Trophoblast cell (in vitro differentiated cells and primary cell): ENCODE measurements around the gene RCAN2.

Experiments used
- DNase-seq, 2 donors: peaks; one replicate each; pipeline ENCODE4 v3.0.0-alpha.2; 2016
- H2AFZ ChIP-seq: 2 replicates; pipeline ENCODE4 v1.6.1; 2013; ENCODE audit warnings: low read length, moderate library complexity, mild to moderate bottlenecking; ENCODE audit not compliant: insufficient read depth, poor library complexity
- H2AK5ac ChIP-seq: 2 replicates; pipeline ENCODE4 v1.6.1; 2013; ENCODE audit warnings: mild to moderate bottlenecking, low read length
- H2BK120ac ChIP-seq: 2 replicates; pipeline ENCODE4 v1.6.1; 2013; ENCODE audit warnings: low read length, mild to moderate bottlenecking, moderate library complexity; ENCODE audit not compliant: insufficient read depth, poor library complexity
- H2BK12ac ChIP-seq: 2 replicates; pipeline ENCODE4 v1.6.1; 2013; ENCODE audit warnings: mild to moderate bottlenecking, low read length, moderate library complexity
- H2BK5ac ChIP-seq: 2 replicates; pipeline ENCODE4 v1.6.1; 2013; ENCODE audit warnings: low read length, low read depth, moderate library complexity, mild to moderate bottlenecking; ENCODE audit not compliant: poor library complexity
- H3K14ac ChIP-seq: 2 replicates; pipeline ENCODE4 v1.6.1; 2013; ENCODE audit warnings: mild to moderate bottlenecking, low read length
- H3K18ac ChIP-seq: 2 replicates; pipeline ENCODE4 v1.6.1; 2013; ENCODE audit warnings: mild to moderate bottlenecking, low read length
- H3K23ac ChIP-seq: 2 replicates; pipeline ENCODE4 v1.6.1; 2013; ENCODE audit warnings: low read length
- H3K27ac ChIP-seq: 2 replicates; pipeline ENCODE4 v1.5.1; 2013; ENCODE audit warnings: low read depth, mild to moderate bottlenecking, inconsistent platforms, low read length, moderate library complexity
- H3K27me3 ChIP-seq: 2 replicates; pipeline ENCODE4 v1.6.1; 2013; ENCODE audit warnings: inconsistent platforms, mild to moderate bottlenecking, low read length, moderate library complexity; ENCODE audit not compliant: insufficient read depth
- H3K36me3 ChIP-seq, 2 experiments: 1 replicate in 1 of 2; 2 replicates in 1 of 2; pipeline ENCODE4 v1.6.1; 2013; ENCODE audit warnings: low read length in 2 of 2, mild to moderate bottlenecking in 2 of 2, moderate library complexity in 1 of 2; ENCODE audit not compliant: insufficient read depth in 2 of 2, control insufficient read depth in 1 of 2
- H3K4ac ChIP-seq: 2 replicates; pipeline ENCODE4 v1.6.1; 2013; ENCODE audit warnings: low read depth, mild to moderate bottlenecking, low read length, moderate library complexity
- H3K4me1 ChIP-seq, 2 experiments: 1 replicate in 1 of 2; 2 replicates in 1 of 2; pipeline ENCODE4 v1.6.1; 2013; ENCODE audit warnings: low read length in 2 of 2, mild to moderate bottlenecking in 2 of 2, moderate library complexity in 1 of 2; ENCODE audit not compliant: insufficient read depth in 2 of 2, control insufficient read depth in 1 of 2
- H3K4me2 ChIP-seq: 2 replicates; pipeline ENCODE4 v1.6.1; 2013; ENCODE audit warnings: inconsistent platforms, mild to moderate bottlenecking, low read length, moderate library complexity
- H3K4me3 ChIP-seq: 2 replicates; pipeline ENCODE4 v1.5.1; 2013; ENCODE audit warnings: mild to moderate bottlenecking, low read depth, low read length, inconsistent platforms
- H3K79me1 ChIP-seq: one replicate; pipeline ENCODE4 v1.6.1; 2013; ENCODE audit warnings: low read length
- H3K79me2 ChIP-seq: 2 replicates; pipeline ENCODE4 v1.6.1; 2013; ENCODE audit warnings: low read length, mild to moderate bottlenecking; ENCODE audit not compliant: control insufficient read depth, insufficient read depth, poor library complexity
- H3K9ac ChIP-seq: 2 replicates; pipeline ENCODE4 v1.6.1; 2013; ENCODE audit warnings: mild to moderate bottlenecking, low read length
- H3K9me3 ChIP-seq: 2 replicates; pipeline ENCODE4 v1.6.1; 2013; ENCODE audit warnings: low read depth, mild to moderate bottlenecking, control low read depth, inconsistent platforms, low read length; ENCODE audit not compliant: insufficient read depth
- H4K12ac ChIP-seq: 2 replicates; pipeline ENCODE4 v1.6.1; 2013; ENCODE audit warnings: low read depth, mild to moderate bottlenecking, low read length, moderate library complexity
- H4K8ac ChIP-seq: 2 replicates; pipeline ENCODE4 v1.6.1; 2013; ENCODE audit warnings: low read depth, mild to moderate bottlenecking, low read length, moderate library complexity
- H4K91ac ChIP-seq: one replicate; pipeline ENCODE4 v1.6.1; 2013; ENCODE audit warnings: low read depth, mild to moderate bottlenecking, low read length, moderate library complexity
- WGBS: extraction: QIAGEN DNeasy Blood & Tissue Kit; methylation state at CpG from one replicate; pipeline ENCODE4 v1.1.7; 2013; ENCODE audit warnings: missing lambda C conversion rate; ENCODE audit not compliant: insufficient read length, insufficient coverage; ENCODE audit errors: extremely low coverage; 5-methylcytosine and 5-hydroxymethylcytosine counted together

The RCAN2 gene

GRCh38 chr6:46323312-46323965 lies 167.8 kb downstream of the RCAN2 start:
- no peak overlapping the region for H2AFZ ChIP-seq
- no peak overlapping the region for H2BK12ac ChIP-seq
- H3K4me2 ChIP-seq = no peak overlapping the region
- no peaks in the 10 kb centered on the region for H3K79me2 ChIP-seq
- H3K36me3 ChIP-seq = no peaks in the 10 kb centered on the region
- H3K9ac ChIP-seq = no peak overlapping the region
- H3K4me3 ChIP-seq = no peak overlapping the region
- no peaks in the 10 kb centered on the region for H3K79me1 ChIP-seq
- H3K14ac ChIP-seq = no peak overlapping the region
- no peak overlapping the region for H2AK5ac ChIP-seq
- no peak overlapping the region for H3K27ac ChIP-seq
- H3K9me3 ChIP-seq = no peaks in the 10 kb centered on the region
- H4K12ac ChIP-seq = no peak overlapping the region
- H3K23ac ChIP-seq = no peak overlapping the region
- no peak for DNase-seq
- H3K27me3 ChIP-seq = no peaks in the 10 kb centered on the region
- no peak overlapping the region for H4K91ac ChIP-seq
- H3K18ac ChIP-seq = no peak overlapping the region
- no peak overlapping the region for H2BK120ac ChIP-seq
- H3K4me1 ChIP-seq = peaks cover 2 to 6% of the 10 kb centered on the region in 2 experiments
- H2BK5ac ChIP-seq = no peak overlapping the region
- no peak overlapping the region for H3K4ac ChIP-seq
- H4K8ac ChIP-seq = no peak overlapping the region
- WGBS = no CpG with 5 or more reads among the region's 4 CpGs

GRCh38 chr6:46320505-46320904 lies 170.7 kb downstream of the RCAN2 start:
- Histone ChIP-seq H2BK120ac (no peak overlapping the region), H3K14ac (no peak overlapping the region), H3K27ac (no peak overlapping the region), H3K79me2 (no peaks in the 10 kb centered on the region), H3K18ac (no peak overlapping the region), H2AK5ac (no peak overlapping the region), H3K9ac (no peak overlapping the region), H3K4me2 (no peak overlapping the region), H4K12ac (no peak overlapping the region), H2BK5ac (no peak overlapping the region), H3K4me1 (peaks cover 0 to under 1% of the 10 kb centered on the region in 2 experiments), H4K8ac (no peak overlapping the region), H3K4me3 (no peak overlapping the region), H3K79me1 (no peaks in the 10 kb centered on the region), H3K36me3 (no peaks in the 10 kb centered on the region), H2AFZ (no peak overlapping the region), H3K9me3 (no peaks in the 10 kb centered on the region), H2BK12ac (no peak overlapping the region), H3K4ac (no peak overlapping the region), H4K91ac (no peak overlapping the region), H3K27me3 (no peaks in the 10 kb centered on the region), H3K23ac (no peak overlapping the region)
- DNase-seq = peak in 1 of 2 donors; percentile 44
- no CpG with 5 or more reads among the region's 2 CpGs for WGBS

GRCh38 chr6:46315589-46315988 lies 175.7 kb downstream of the RCAN2 start:
- no peaks in the 10 kb centered on the region for H3K36me3 ChIP-seq
- no peak overlapping the region for H3K27ac ChIP-seq
- no peak overlapping the region for H3K4ac ChIP-seq
- no peak overlapping the region for H3K14ac ChIP-seq
- no peaks in the 10 kb centered on the region for H3K79me1 ChIP-seq
- no CpG with 5 or more reads among the region's 1 CpG for WGBS
- H3K79me2 ChIP-seq = no peaks in the 10 kb centered on the region
- no peak overlapping the region for H3K4me3 ChIP-seq
- H2BK120ac ChIP-seq = no peak overlapping the region
- no peaks in the 10 kb centered on the region for H3K4me1 ChIP-seq
- H3K18ac ChIP-seq = no peak overlapping the region
- H2BK5ac ChIP-seq = no peak overlapping the region
- no peak overlapping the region for H3K9ac ChIP-seq
- no peak overlapping the region for H4K91ac ChIP-seq
- H3K9me3 ChIP-seq = no peaks in the 10 kb centered on the region
- no peak overlapping the region for H2BK12ac ChIP-seq
- no peak overlapping the region for H2AFZ ChIP-seq
- no peak for DNase-seq
- H4K8ac ChIP-seq = no peak overlapping the region
- no peaks in the 10 kb centered on the region for H3K27me3 ChIP-seq
- no peak overlapping the region for H3K23ac ChIP-seq
- H4K12ac ChIP-seq = no peak overlapping the region
- H2AK5ac ChIP-seq = no peak overlapping the region
- H3K4me2 ChIP-seq = no peak overlapping the region

- Histone ChIP-seq H3K4me1 (no peaks in the 10 kb centered on the region), H3K4me3 (no peak overlapping the region), H2BK12ac (no peak overlapping the region), H2AK5ac (no peak overlapping the region), H3K14ac (no peak overlapping the region), H3K79me2 (no peaks in the 10 kb centered on the region), H3K4me2 (no peak overlapping the region), H2BK120ac (no peak overlapping the region), H3K27me3 (no peaks in the 10 kb centered on the region), H3K9ac (no peak overlapping the region), H3K79me1 (no peaks in the 10 kb centered on the region), H3K18ac (no peak overlapping the region), H4K8ac (no peak overlapping the region), H3K23ac (no peak overlapping the region), H3K4ac (no peak overlapping the region), H3K36me3 (no peaks in the 10 kb centered on the region), H3K9me3 (no peaks in the 10 kb centered on the region), H2AFZ (no peak overlapping the region), H4K91ac (no peak overlapping the region), H2BK5ac (no peak overlapping the region), H3K27ac (no peak overlapping the region), H4K12ac (no peak overlapping the region)
- no CpG with 5 or more reads among the region's 3 CpGs for WGBS
- DNase-seq = no peak
These were observed 178.6 kb downstream of the RCAN2 start for GRCh38 chr6:46312654-46313053.
